Activated CD4-positive, alpha-beta memory T cell treated with anti-CD3 and anti-CD28 coated beads for 36 hours (primary cell): Measurements from ENCODE around the gene MAP2K1. TPM values are rescaled to one million over a fixed set of nuclear protein-coding genes. Genes with fewer than 3 reads are reported as not detected.

Source experiments
- CTCF ChIA-PET: fragments of 350-600 bp; sonication (Branson Sonifier 250); formaldehyde crosslinking; loops from one replicate; lab custom pipeline; 2021; ENCODE audit warnings: antibody characterized with exemption, inconsistent platforms; lab: Charles Lee
- POLR2A ChIA-PET: fragments of 350-600 bp; sonication (Branson Sonifier 250); formaldehyde crosslinking; loops from one replicate; lab custom pipeline; 2021; ENCODE audit warnings: antibody characterized with exemption; lab: Charles Lee
- DNase-seq: peaks from one replicate; pipeline ENCODE4 v3.0.0-alpha.2; 2020
- H3K27ac Mint-ChIP-seq: one replicate; pipeline ENCODE4 v1.8.0; 2021; ENCODE audit warnings: mixed read lengths
- H3K27me3 Mint-ChIP-seq: one replicate; pipeline ENCODE4 v1.8.0; 2021; ENCODE audit warnings: mixed read lengths
- H3K36me3 Mint-ChIP-seq: one replicate; pipeline ENCODE4 v1.8.0; 2021; ENCODE audit warnings: mixed read lengths
- H3K4me1 Mint-ChIP-seq: one replicate; pipeline ENCODE4 v1.8.0; 2021; ENCODE audit warnings: low read depth, mixed read lengths
- H3K4me3 Mint-ChIP-seq: one replicate; pipeline ENCODE4 v1.8.0; 2021; ENCODE audit warnings: mild to moderate bottlenecking, mixed read lengths
- H3K9me3 Mint-ChIP-seq: one replicate; pipeline ENCODE4 v1.8.0; 2021; ENCODE audit warnings: mixed read lengths
- intact Hi-C: fragments of 100-400 bp; cut with micrococcal nuclease; formaldehyde crosslinking; loops from one replicate; pipeline ENCODE4 v1.15.1; 2023
- total RNA-seq, 2 experiments: library from RNA; stranded (reverse); gene quantifications; one replicate each; pipeline ENCODE4 v1.2.3, GENCODE V29; 2021

MAP2K1 gene
- total RNA-seq, 2 experiments from 2014 or later = 91.8 to 91.9 TPM

- no peaks in the 10 kb centered on the region for H3K27me3 Mint-ChIP-seq
- no peaks in the 10 kb centered on the region for H3K9me3 Mint-ChIP-seq
- H3K36me3 Mint-ChIP-seq = peaks cover 4% of the 10 kb centered on the region
- no peak overlapping the region for H3K4me3 Mint-ChIP-seq
- ChIA-PET POLR2A (no interaction called here), CTCF (no interaction called here)
- no peak for DNase-seq
- intact Hi-C loops = no loop called here
- peaks cover 81% of the 10 kb centered on the region for H3K4me1 Mint-ChIP-seq
- H3K27ac Mint-ChIP-seq = no peak overlapping the region
These were observed 22.1 kb downstream of the MAP2K1 start for GRCh38 chr15:66408675-66409282.

DNA sequence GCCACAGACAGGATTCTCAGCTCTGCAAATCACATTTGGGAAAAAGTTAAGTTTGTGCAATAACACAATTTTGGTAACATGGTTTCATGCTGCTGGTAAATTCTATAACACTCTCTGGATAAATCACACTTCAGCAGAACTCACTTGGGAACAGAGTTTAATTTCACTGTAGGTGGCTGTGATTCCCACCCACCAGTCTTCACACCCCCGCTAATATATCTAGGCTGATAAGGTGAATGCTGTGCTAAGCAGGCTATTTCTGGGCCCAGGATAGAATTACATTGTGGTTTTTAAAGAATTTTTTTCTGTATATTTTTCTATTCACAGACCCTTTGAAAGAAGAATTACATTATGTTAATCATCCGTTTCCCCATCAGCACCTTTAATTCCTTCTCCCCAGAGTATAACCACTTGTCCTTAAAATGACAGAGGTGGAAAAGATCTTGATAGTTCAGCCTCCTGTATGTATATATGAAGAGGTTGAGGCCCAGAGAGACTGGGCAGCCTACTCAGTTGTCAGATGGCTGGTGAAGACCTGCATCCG is 22.9 kb downstream of the MAP2K1 start:
- peaks cover 74% of the 10 kb centered on the region for H3K4me1 Mint-ChIP-seq
- intact Hi-C loops = no loop called here
- peaks cover 12% of the 10 kb centered on the region for H3K36me3 Mint-ChIP-seq
- no peak for DNase-seq
- peaks cover 8% of the 10 kb centered on the region for H3K9me3 Mint-ChIP-seq
- POLR2A ChIA-PET = no interaction called here
- H3K4me3 Mint-ChIP-seq = no peak overlapping the region
- no peaks in the 10 kb centered on the region for H3K27me3 Mint-ChIP-seq
- CTCF ChIA-PET = no interaction called here
- H3K27ac Mint-ChIP-seq = no peak overlapping the region

DNA sequence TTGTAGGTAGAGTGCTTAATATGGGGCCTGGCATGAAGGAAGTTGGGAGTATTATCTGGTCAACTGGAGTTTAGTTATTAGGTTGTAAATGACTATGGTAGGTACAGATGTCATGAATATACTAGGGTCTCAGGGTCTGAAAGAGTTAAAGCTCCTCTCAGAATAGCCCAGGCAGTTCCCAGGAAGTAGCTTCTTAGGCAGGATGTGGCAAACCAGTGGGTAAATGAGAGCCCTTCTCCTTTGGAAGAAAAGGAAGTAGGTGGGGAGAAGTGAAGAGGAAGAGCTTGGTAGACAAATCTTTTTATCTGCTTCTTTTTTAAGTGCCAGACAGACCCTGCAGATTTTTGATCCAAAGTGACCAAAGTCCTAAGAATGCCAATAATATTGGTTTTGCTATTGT is 24.5 kb downstream of the MAP2K1 start:
- intact Hi-C loops = no loop called here
- Mint-ChIP-seq H3K27ac (peak overlapping the region; percentile 55), H3K36me3 (peaks cover 17% of the 10 kb centered on the region), H3K27me3 (no peaks in the 10 kb centered on the region), H3K9me3 (peaks cover 11% of the 10 kb centered on the region), H3K4me1 (peaks cover 77% of the 10 kb centered on the region), H3K4me3 (no peak overlapping the region)
- CTCF ChIA-PET = interaction anchor here (0.5 to 1.1 kb wide), 3 partner anchors 9 to 1057 kb away, joined by 3 read pairs; no protein-coding TSS in a partner anchor
- POLR2A ChIA-PET = interaction anchor here (1.0 kb wide), 1 partner anchor 21 kb away, joined by 3 read pairs; no protein-coding TSS in a partner anchor
- DNase-seq = no peak

- CTCF ChIA-PET = interaction anchor here (0.6 to 0.9 kb wide), 3 partner anchors 9 to 95 kb away, joined by 3 to 8 read pairs (median 3); no protein-coding TSS in a partner anchor
- POLR2A ChIA-PET = interaction anchor here (1.2 kb wide), 1 partner anchor 19 kb away, joined by 4 read pairs; no protein-coding TSS in a partner anchor
- peaks cover 79% of the 10 kb centered on the region for H3K4me1 Mint-ChIP-seq
These were observed 25.5 kb downstream of the MAP2K1 start for GRCh38 chr15:66412220-66412619.

GRCh38 chr15:66413579-66413978 is 26.9 kb downstream of the MAP2K1 start:
- H3K9me3 Mint-ChIP-seq = peaks cover 11% of the 10 kb centered on the region
- no peaks in the 10 kb centered on the region for H3K27me3 Mint-ChIP-seq
- ChIA-PET POLR2A (no interaction called here), CTCF (interaction anchor here (0.7 kb wide), 2 partner anchors 27 to 164 kb away, joined by 3 to 6 read pairs; no protein-coding TSS in a partner anchor)
- H3K4me3 Mint-ChIP-seq = no peak overlapping the region
- DNase-seq = no peak
- peaks cover 76% of the 10 kb centered on the region for H3K4me1 Mint-ChIP-seq
- no peak overlapping the region for H3K27ac Mint-ChIP-seq
- peaks cover 17% of the 10 kb centered on the region for H3K36me3 Mint-ChIP-seq
- intact Hi-C loops = no loop called here

More at GRCh38 chr15:66412220-66412619, 25.5 kb downstream of the MAP2K1 start:
- DNase-seq = no peak
- H3K27ac Mint-ChIP-seq = no peak overlapping the region
- H3K36me3 Mint-ChIP-seq = peaks cover 17% of the 10 kb centered on the region
- no peak overlapping the region for H3K4me3 Mint-ChIP-seq
- intact Hi-C loops = no loop called here
- H3K9me3 Mint-ChIP-seq = peaks cover 11% of the 10 kb centered on the region
- no peaks in the 10 kb centered on the region for H3K27me3 Mint-ChIP-seq

DNA sequence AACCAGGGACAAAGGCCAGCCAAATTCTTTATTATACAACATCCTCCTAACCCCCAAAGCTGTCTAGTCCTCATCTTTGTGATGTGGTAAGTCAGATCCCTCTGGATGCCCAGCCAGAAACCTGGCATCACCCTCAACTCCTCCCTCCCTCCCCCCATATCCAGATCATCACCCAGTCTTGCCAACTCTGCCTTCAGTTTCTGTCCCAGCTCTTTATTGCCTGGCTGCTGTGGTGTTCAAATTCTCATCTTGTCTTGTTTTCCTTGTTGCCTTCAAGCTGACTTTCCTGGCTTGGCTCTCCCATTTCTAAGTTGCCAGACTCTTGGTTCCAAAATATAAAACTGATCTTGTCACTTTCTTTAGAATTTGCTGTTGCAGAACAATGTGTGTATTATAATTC is 28.6 kb downstream of the MAP2K1 start:
- CTCF ChIA-PET = no interaction called here
- POLR2A ChIA-PET = interaction anchor here (0.9 kb wide), 1 partner anchor 28 kb away, joined by 3 read pairs; no protein-coding TSS in a partner anchor
- intact Hi-C loops = no loop called here
- Mint-ChIP-seq H3K27ac (no peak overlapping the region), H3K4me3 (no peak overlapping the region), H3K36me3 (peaks cover 17% of the 10 kb centered on the region), H3K9me3 (peaks cover 11% of the 10 kb centered on the region), H3K4me1 (peaks cover 61% of the 10 kb centered on the region), H3K27me3 (no peaks in the 10 kb centered on the region)
- DNase-seq = no peak

DNA sequence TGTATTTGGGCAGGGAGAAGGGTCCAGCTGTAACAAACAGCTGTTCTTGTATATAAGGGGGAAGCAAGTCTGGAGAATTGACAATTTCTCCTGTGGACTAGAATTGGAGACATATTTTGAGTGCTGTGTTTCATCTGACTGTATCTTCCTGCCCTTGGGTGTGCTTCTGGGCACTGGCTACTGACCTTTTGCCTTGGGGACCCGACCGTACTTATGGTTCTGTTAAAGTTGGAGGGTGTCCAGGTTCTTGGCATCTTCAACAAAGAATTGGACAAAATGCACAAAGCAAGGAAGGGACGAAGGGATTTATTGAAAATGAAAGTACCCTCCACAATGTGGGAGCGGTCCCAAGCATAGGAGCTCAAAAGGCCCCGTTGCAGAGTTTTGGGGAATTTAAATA is 31.0 kb downstream of the MAP2K1 start:
- no peak overlapping the region for H3K4me3 Mint-ChIP-seq
- DNase-seq = no peak
- no peak overlapping the region for H3K27ac Mint-ChIP-seq
- CTCF ChIA-PET = interaction anchor here (0.7 kb wide), 1 partner anchor 16 kb away, joined by 3 read pairs; no protein-coding TSS in a partner anchor
- peaks cover 50% of the 10 kb centered on the region for H3K4me1 Mint-ChIP-seq
- H3K27me3 Mint-ChIP-seq = no peaks in the 10 kb centered on the region
- POLR2A ChIA-PET = no interaction called here
- peaks cover 22% of the 10 kb centered on the region for H3K36me3 Mint-ChIP-seq
- intact Hi-C loops = no loop called here
- H3K9me3 Mint-ChIP-seq = peaks cover 11% of the 10 kb centered on the region

DNA sequence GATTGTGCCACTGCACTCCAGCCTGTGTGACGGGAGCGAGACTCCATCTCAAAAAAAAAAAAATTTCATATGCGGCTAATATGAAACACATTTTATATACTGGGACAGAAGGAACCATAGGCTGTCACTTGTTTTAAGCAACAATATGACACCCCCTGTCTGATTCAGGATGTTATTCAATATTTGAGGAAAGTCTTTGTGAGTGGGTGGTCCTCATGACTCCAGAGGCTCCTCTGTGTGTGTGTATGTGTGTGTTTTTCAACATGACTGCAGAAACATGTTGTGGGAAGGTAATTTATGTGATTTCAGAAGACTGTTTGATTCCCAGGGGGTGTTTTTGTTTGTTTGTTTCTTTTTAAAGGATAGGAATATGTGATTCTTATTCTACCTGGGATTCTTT is 32.8 kb downstream of the MAP2K1 start:
- H3K9me3 Mint-ChIP-seq = peaks cover 7% of the 10 kb centered on the region
- ChIA-PET POLR2A (no interaction called here), CTCF (no interaction called here)
- peaks cover 12% of the 10 kb centered on the region for H3K36me3 Mint-ChIP-seq
- no peak overlapping the region for H3K27ac Mint-ChIP-seq
- DNase-seq = no peak
- H3K27me3 Mint-ChIP-seq = no peaks in the 10 kb centered on the region
- no peak overlapping the region for H3K4me3 Mint-ChIP-seq
- intact Hi-C loops = no loop called here
- peaks cover 51% of the 10 kb centered on the region for H3K4me1 Mint-ChIP-seq

DNA sequence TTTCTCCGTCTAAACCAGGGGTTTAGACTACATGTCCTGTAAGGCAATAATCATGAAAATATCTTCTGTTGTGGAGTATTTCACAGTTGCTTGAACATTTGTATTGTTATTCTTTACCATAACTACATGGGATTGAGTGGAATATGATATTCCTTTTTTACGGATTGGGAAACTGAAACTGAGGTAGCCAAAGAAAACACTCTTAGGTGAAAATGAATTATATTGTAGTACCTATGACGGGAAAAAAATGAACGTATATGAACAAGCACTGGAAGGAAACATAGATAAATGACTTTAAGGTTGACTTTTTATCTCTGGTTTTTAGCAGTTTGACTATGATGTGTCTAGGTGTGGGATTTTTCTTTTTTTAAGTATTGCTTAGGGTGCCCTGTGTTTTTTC is 35.6 kb downstream of the MAP2K1 start:
- Mint-ChIP-seq H3K27ac (no peak overlapping the region), H3K4me1 (peaks cover 45% of the 10 kb centered on the region), H3K4me3 (no peak overlapping the region), H3K9me3 (peaks cover 2% of the 10 kb centered on the region), H3K27me3 (no peaks in the 10 kb centered on the region), H3K36me3 (peaks cover 7% of the 10 kb centered on the region)
- intact Hi-C loops = no loop called here
- ChIA-PET CTCF (no interaction called here), POLR2A (no interaction called here)
- no peak for DNase-seq

- H3K4me1 Mint-ChIP-seq = peaks cover 39% of the 10 kb centered on the region
- no peak for DNase-seq
- intact Hi-C loops = no loop called here
- CTCF ChIA-PET = interaction anchor here (1.5 kb wide), 1 partner anchor 13 kb away, joined by 3 read pairs; no protein-coding TSS in a partner anchor
- no peak overlapping the region for H3K27ac Mint-ChIP-seq
- H3K36me3 Mint-ChIP-seq = peaks cover 7% of the 10 kb centered on the region
- POLR2A ChIA-PET = interaction anchor here (0.7 kb wide), 1 partner anchor 989 kb away, joined by 5 read pairs; no protein-coding TSS in a partner anchor
- no peak overlapping the region for H3K4me3 Mint-ChIP-seq
- H3K27me3 Mint-ChIP-seq = no peaks in the 10 kb centered on the region
- H3K9me3 Mint-ChIP-seq = peaks cover 2% of the 10 kb centered on the region
These were observed 36.4 kb downstream of the MAP2K1 start for GRCh38 chr15:66423149-66423548.

- intact Hi-C loops = no loop called here
- ChIA-PET POLR2A (no interaction called here), CTCF (no interaction called here)
- Mint-ChIP-seq H3K9me3 (peaks cover 2% of the 10 kb centered on the region), H3K4me3 (no peak overlapping the region), H3K4me1 (peaks cover 50% of the 10 kb centered on the region), H3K27ac (peak overlapping the region; percentile 1), H3K36me3 (peaks cover 7% of the 10 kb centered on the region), H3K27me3 (no peaks in the 10 kb centered on the region)
- DNase-seq = no peak
These were observed 38.4 kb downstream of the MAP2K1 start for GRCh38 chr15:66424963-66425612.

GRCh38 chr15:66425837-66426236 is 39.1 kb downstream of the MAP2K1 start:
- Mint-ChIP-seq H3K4me3 (no peak overlapping the region), H3K27ac (no peak overlapping the region), H3K36me3 (peaks cover 7% of the 10 kb centered on the region), H3K27me3 (no peaks in the 10 kb centered on the region), H3K9me3 (peaks cover 2% of the 10 kb centered on the region), H3K4me1 (peaks cover 57% of the 10 kb centered on the region)
- intact Hi-C loops = no loop called here
- DNase-seq = no peak
- ChIA-PET POLR2A (no interaction called here), CTCF (no interaction called here)
